Parathyroid adenoma (tissue), 2 donors: ENCODE results near the gene DYRK3.

Experiments
- H2AFZ ChIP-seq: fragments of 300-600 bp; sonication (generic); one replicate; pipeline ENCODE4 v1.7.0; 2017; ENCODE audit warnings: antibody characterized with exemption, mild to moderate bottlenecking
- H3K27ac ChIP-seq: fragments of 300-600 bp; sonication (generic); one replicate; pipeline ENCODE4 v1.7.0; 2017
- H3K27me3 ChIP-seq: fragments of 300-600 bp; sonication (generic); one replicate; pipeline ENCODE4 v1.7.0; 2017; ENCODE audit warnings: low read length; ENCODE audit not compliant: control insufficient read depth, insufficient read depth
- H3K36me3 ChIP-seq: fragments of 300-600 bp; sonication (generic); one replicate; pipeline ENCODE4 v1.7.0; 2017; ENCODE audit warnings: low read length; ENCODE audit not compliant: control insufficient read depth, insufficient read depth
- H3K4me1 ChIP-seq: fragments of 300-600 bp; sonication (generic); one replicate; pipeline ENCODE4 v1.7.0; 2017; ENCODE audit warnings: control low read depth
- H3K4me2 ChIP-seq: fragments of 300-600 bp; sonication (generic); one replicate; pipeline ENCODE4 v1.7.0; 2017; ENCODE audit warnings: low read length
- H3K4me3 ChIP-seq: fragments of 300-600 bp; sonication (generic); one replicate; pipeline ENCODE4 v1.7.0; 2017; ENCODE audit warnings: low read depth, low read length
- H3K79me2 ChIP-seq: fragments of 300-600 bp; sonication (generic); one replicate; pipeline ENCODE4 v1.7.0; 2017; ENCODE audit warnings: control low read depth
- H3K9ac ChIP-seq: fragments of 300-600 bp; sonication (generic); one replicate; pipeline ENCODE4 v1.7.0; 2017; ENCODE audit warnings: mild to moderate bottlenecking
- H3K9me3 ChIP-seq: fragments of 300-600 bp; sonication (generic); one replicate; pipeline ENCODE4 v1.7.0; 2017; ENCODE audit warnings: low read length; ENCODE audit not compliant: control insufficient read depth
- TF ChIP-seq, protein P1 (sequence below): fragments of 300-600 bp; sonication (generic); IDR thresholded peaks from one replicate; pipeline ENCODE4 v1.7.0; 2017; ENCODE audit warnings: antibody characterized with exemption, mild to moderate bottlenecking
- donor health status: primary hyperparathyroidism.

The DYRK3 gene

DNA sequence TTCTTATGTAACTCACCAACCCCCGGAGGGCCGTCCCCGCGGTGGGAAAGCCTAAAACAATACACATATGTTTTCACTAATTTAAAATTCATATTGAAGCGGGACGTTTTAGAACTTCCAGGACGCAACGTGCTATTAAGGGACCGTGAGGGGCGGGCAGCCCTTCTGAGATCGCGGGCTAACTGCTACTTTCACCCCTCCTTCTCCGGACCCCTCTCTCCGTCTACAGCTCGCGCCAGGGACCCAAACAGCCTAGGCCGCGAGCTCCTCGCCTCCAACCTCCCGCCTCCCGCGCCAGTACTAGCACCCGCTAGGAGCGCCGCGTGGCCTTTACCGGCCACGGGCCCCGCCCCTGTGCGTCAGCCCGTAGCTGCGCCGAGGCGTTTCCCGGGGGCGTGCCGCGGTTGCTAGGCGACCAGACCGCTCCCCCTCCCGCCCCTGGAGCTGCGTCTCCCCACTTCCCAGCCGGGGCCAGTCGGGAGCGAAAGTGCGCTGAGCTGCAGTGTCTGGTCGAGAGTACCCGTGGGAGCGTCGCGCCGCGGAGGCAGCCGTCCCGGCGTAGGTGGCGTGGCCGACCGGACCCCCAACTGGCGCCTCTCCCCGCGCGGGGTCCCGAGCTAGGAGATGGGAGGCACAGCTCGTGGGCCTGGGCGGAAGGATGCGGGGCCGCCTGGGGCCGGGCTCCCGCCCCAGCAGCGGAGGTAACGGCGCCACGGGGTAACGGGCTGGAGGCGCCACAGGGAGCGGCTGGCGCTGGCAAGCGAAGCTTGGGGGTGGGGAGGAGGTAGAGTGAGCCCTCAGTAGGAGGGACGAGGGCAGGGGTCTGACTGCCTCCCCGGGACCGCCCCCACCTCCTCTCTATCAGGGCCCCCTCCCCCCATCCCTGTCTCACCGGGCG, at the start of gene DYRK3:
Gene DYRK3, plus strand, starts transcription at position 457 of the 898 bp plus-strand sequence. Its CDS starts 168 bp downstream, at position 625.
- TF ChIP-seq, protein P1, sequence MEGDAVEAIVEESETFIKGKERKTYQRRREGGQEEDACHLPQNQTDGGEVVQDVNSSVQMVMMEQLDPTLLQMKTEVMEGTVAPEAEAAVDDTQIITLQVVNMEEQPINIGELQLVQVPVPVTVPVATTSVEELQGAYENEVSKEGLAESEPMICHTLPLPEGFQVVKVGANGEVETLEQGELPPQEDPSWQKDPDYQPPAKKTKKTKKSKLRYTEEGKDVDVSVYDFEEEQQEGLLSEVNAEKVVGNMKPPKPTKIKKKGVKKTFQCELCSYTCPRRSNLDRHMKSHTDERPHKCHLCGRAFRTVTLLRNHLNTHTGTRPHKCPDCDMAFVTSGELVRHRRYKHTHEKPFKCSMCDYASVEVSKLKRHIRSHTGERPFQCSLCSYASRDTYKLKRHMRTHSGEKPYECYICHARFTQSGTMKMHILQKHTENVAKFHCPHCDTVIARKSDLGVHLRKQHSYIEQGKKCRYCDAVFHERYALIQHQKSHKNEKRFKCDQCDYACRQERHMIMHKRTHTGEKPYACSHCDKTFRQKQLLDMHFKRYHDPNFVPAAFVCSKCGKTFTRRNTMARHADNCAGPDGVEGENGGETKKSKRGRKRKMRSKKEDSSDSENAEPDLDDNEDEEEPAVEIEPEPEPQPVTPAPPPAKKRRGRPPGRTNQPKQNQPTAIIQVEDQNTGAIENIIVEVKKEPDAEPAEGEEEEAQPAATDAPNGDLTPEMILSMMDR = no peak
- Histone ChIP-seq H3K27ac (peak within 1 kb of the TSS; percentile 32), H3K4me3 (peak within 1 kb of the TSS; percentile 88), H3K4me1 (no peaks in the 10 kb centered on the region), H3K27me3 (no peaks in the 10 kb centered on the region), H3K4me2 (peak within 1 kb of the TSS; percentile 77), H3K9ac (no peak within 1 kb of the TSS), H3K36me3 (no peaks in the 10 kb centered on the region), H3K9me3 (no peaks in the 10 kb centered on the region), H2AFZ (peak within 1 kb of the TSS; percentile 85), H3K79me2 (no peaks in the 10 kb centered on the region)

GRCh38 chr1:206586501-206587445, 48.6 kb upstream of the DYRK3 start:
- Histone ChIP-seq H3K9ac (no peak overlapping the region), H2AFZ (no peak overlapping the region), H3K36me3 (no peaks in the 10 kb centered on the region), H3K79me2 (no peaks in the 10 kb centered on the region), H3K4me2 (no peak overlapping the region), H3K27ac (no peak overlapping the region), H3K27me3 (no peaks in the 10 kb centered on the region), H3K9me3 (no peaks in the 10 kb centered on the region), H3K4me1 (no peaks in the 10 kb centered on the region), H3K4me3 (no peak overlapping the region)
- TF ChIP-seq, protein P1 = no peak

DNA sequence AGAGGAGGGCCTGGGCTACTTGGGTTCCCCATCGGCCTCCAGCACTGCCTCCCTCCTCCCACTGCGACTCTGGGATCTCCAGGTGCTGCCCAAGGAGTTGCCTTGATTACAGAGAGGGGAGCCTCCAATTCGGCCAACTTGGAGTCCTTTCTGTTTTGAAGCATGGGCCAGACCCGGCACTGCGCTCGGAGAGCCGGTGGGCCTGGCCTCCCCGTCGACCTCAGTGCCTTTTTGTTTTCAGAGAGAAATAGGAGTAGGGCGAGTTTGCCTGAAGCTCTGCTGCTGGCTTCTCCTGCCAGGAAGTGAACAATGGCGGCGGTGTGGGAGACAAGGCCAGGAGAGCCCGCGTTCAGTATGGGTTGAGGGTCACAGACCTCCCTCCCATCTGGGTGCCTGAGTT, 47.4 kb upstream of the DYRK3 start:
- TF ChIP-seq, protein P1 = no peak
- Histone ChIP-seq H3K27ac (no peak overlapping the region), H2AFZ (no peak overlapping the region), H3K79me2 (no peaks in the 10 kb centered on the region), H3K36me3 (no peaks in the 10 kb centered on the region), H3K9ac (no peak overlapping the region), H3K4me2 (no peak overlapping the region), H3K4me3 (no peak overlapping the region), H3K27me3 (no peaks in the 10 kb centered on the region), H3K4me1 (no peaks in the 10 kb centered on the region), H3K9me3 (no peaks in the 10 kb centered on the region)

DNA sequence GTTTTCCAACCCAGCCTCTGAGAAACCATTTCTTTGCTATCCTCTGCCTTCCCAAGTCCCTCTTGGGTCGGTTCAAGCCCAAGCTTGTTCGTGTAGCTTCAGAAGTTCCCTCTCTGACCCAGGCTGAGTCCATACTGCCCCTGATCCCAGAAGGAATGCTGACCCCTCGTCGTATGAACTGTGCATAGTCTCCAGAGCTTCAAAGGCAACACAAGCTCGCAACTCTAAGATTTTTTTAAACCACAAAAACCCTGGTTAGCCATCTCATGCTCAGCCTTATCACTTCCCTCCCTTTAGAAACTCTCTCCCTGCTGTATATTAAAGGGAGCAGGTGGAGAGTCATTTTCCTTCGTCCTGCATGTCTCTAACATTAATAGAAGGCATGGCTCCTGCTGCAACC, 46.8 kb upstream of the DYRK3 start:
- no peak overlapping the region for H2AFZ ChIP-seq
- no peak overlapping the region for H3K27ac ChIP-seq
- no peaks in the 10 kb centered on the region for H3K79me2 ChIP-seq
- TF ChIP-seq, protein P1 = no peak
- H3K4me2 ChIP-seq = no peak overlapping the region
- H3K9ac ChIP-seq = no peak overlapping the region
- H3K27me3 ChIP-seq = no peaks in the 10 kb centered on the region
- no peaks in the 10 kb centered on the region for H3K36me3 ChIP-seq
- H3K9me3 ChIP-seq = no peaks in the 10 kb centered on the region
- no peaks in the 10 kb centered on the region for H3K4me1 ChIP-seq
- H3K4me3 ChIP-seq = no peak overlapping the region
